Activated CD4-positive, alpha-beta T cell treated with anti-CD3 and anti-CD28 coated beads, Interleukin-2, amount 10 ng/mL, durations not matched to agents 24 days and 14 days (primary cell): ENCODE results near the gene FAM110C. TPM values are rescaled to one million over a fixed set of nuclear protein-coding genes. Genes with fewer than 3 reads are reported as not detected.

Experiments
- total RNA-seq: library from RNA; stranded (reverse); gene quantifications from 2 replicates; pipeline ENCODE4 v1.2.3, GENCODE V29; 2022

FAM110C gene
- total RNA-seq, 1 donor from 2014 or later: 0.33 TPM

Other genes starting within 250 kb of the FAM110C start
- 17.4 and 17.7 TPM in 2 replicates for gene SH3YL1, start 217.5 kb upstream of the FAM110C start, total RNA-seq
- gene ACP1, start 218.4 kb upstream of the FAM110C start, total RNA-seq: 124 and 127 TPM in 2 replicates
- 0.28 and 0.33 TPM in 2 replicates for gene ALKAL2, start 241.6 kb upstream of the FAM110C start, total RNA-seq